Measurements from ENCODE around the gene NUP88.

The NUP88 gene

DNA sequence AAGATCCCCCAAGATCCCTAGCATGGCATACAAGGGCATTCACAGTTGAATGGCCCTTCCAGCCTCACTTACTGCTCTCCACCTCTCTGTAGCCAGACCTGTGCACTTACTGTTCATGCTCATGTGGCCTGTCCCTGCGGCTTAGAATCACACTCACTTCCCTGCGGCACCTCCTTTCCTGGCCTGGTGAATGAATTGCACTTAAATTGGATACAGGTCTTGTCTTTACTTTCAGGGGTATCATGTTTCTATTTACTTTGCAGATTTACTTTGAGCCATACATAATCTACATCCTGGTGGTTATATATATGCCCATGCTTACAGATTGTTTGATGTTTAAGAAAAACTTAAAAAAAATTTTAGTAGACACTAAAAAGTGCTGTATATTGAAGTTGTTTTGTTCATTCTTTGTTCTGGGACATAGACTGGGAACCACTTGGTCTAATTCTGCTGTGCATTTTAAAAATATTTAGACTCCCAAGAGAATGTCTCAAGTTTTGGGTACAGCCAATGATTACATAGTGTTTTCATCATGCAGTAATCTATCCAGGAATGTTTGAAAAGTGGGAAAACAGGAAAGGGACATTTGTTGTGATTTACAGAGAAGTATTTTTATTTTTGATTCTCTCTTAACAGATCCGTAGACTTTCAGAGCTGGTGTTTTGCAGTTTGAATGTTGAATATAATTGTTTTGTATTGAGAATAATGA lies 63.9 kb downstream of the NUP88 start:
- no peak for DNase-seq (ENCODE audit: low spot score)

DNA sequence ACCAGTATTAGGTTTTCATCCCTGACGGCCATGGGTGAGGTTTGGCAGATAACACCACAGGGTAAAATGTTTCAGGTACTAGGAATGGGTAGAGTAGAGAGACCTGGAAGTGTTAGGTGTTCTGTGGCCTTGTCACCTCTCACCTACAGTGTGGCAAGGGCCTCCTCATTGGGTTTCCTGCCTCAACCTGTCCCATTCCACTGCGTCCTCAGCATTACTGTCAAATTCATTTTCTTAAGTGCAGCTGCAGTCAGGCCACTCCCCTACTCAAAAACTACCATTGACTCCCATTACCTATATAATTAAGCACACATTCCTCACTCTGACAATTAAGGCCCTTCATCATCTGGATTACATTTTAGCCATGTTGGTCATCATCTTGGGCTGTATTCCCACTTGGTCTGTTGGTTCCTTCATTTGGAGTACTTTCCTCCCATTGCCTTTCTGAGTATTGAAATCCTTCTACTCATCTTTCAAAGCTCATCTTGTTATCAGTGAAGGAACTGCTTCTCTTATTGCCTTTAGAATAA lies 64.5 kb downstream of the NUP88 start:
- no peak for DNase-seq (ENCODE audit: low spot score)

DNA sequence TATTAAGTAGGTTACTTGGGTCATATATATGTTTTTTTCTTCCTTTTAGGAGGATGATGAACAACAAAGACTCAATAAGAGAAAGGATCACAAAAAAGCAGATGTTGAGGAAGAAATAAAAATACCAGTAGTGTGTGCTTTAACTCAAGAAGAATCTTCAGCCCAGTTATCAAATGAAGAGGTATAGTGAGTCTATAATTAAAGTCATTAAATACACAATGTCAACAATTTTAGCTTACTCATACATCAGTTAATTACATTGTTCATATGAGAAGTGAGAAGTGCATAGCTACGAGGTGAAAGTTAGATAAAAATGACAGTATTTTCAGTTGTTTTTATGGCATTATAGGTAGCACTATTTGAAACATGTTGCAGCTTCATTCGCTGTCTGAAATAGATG lies 65.2 kb downstream of the NUP88 start:
- no peak for DNase-seq (ENCODE audit: low spot score)

DNA sequence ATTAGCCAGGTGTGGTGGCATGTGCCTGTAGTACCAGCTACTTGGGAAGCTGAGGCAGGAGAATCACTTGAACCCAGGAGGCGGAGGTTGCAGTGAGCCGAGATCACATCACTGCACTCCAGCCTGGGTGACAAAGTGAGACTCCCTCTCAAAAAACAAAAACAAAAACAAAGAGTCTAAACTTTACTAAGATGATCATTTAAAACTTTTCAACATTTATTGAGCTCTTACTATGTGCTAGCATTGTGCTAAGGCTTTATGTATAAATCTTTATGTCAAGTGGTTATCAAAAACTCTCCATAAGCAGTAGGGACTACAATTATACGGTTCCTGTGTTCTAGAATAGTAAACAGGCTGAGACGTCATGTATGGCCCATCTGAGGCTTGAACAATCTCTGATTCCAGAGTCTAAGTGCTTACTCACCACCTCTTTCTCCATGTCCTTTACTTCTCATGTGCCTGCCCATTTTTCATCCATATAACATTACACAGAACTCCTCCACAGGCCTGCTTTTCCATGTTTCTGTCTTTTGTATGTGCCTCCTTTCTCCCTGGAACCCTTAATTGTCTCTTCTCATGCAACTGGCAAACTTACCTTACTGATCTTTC lies 66.7 kb downstream of the NUP88 start:
- no peak for DNase-seq (ENCODE audit: low spot score)

DNA sequence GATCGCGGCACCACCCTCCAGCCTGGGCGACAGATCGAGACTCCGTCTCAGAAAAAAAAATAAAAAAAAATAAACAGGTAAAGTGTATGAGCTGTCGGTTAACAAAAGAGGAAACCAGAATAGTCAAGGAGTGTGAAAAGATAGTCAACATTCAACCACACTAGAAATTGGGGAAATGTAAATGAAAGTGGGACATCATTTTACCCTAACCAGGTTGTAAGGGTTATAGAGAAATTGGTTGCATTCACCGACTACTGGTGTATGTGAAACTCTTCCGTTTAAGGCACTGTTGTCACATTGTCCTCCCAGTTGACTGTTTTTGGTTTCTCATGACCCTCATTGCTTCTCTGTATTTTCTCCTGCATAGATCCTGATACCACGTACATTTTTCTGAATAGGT lies 74.5 kb downstream of the NUP88 start:
- no peak for DNase-seq (ENCODE audit: low spot score)
